Testis (tissue), 5 donors: ENCODE measurements around the gene GRIP1. TPM values are rescaled to one million over a fixed set of nuclear protein-coding genes. Genes with fewer than 3 reads are reported as not detected.

Experiments used
- DNase-seq: peaks from one replicate; pipeline ENCODE4 v3.0.0-alpha.2; 2019
- H3K27ac ChIP-seq, 2 donors: fragments of 200-600 bp; sonication (generic); one replicate each; pipeline ENCODE4 v1.5.1; 2019
- H3K27me3 ChIP-seq: fragments of 200-600 bp; sonication (generic); one replicate; pipeline ENCODE4 v1.5.1; 2019
- H3K36me3 ChIP-seq: fragments of 200-600 bp; sonication (generic); one replicate; pipeline ENCODE4 v1.5.1; 2017; ENCODE audit warnings: low read depth; ENCODE audit errors: missing control alignments
- H3K4me1 ChIP-seq: fragments of 200-600 bp; sonication (generic); one replicate; pipeline ENCODE4 v1.5.1; 2019
- H3K4me3 ChIP-seq, 2 donors: fragments of 200-600 bp; sonication (generic); one replicate each; pipeline ENCODE4 v1.5.1; 2017 to 2019
- H3K9me3 ChIP-seq: fragments of 200-600 bp; sonication (generic); one replicate; pipeline ENCODE4 v1.5.1; 2017
- POLR2A ChIP-seq: fragments of 450-650 bp; IDR thresholded peaks from one replicate; pipeline ENCODE4 v1.6.1; 2017; ENCODE audit warnings: antibody characterized with exemption, mild to moderate bottlenecking, moderate library complexity
- WGBS, 2 donors: methylation state at CpG; one replicate each; pipeline ENCODE4 v1.1.5; 2018; 5-methylcytosine and 5-hydroxymethylcytosine counted together
- intact Hi-C: fragments of 100-400 bp; cut with DNase I; formaldehyde crosslinking; loops from one replicate; pipeline ENCODE4 v1.15.1; 2023; ENCODE audit warnings: low total_unique reads
- long read RNA-seq, 2 donors: transcript quantifications; one replicate each; lab custom pipeline, GENCODE V29; 2026
- polyA plus RNA-seq: library from polyadenylated mRNA; stranded (reverse); fragments of 350-450 nt; fragmentation: Illumina TruSeq; extraction: RNeasy Lipid Tissue Mini Kit (QIAGEN cat#74804); gene quantifications from one replicate; pipeline ENCODE4 v1.2.3, GENCODE V29; 2014; ENCODE audit warnings: low read depth, low replicate concordance; ENCODE audit not compliant: insufficient read depth
- total RNA-seq, 2 donors: library from RNA; depleted of rRNA; stranded (reverse); fragments of >200 nt; gene quantifications; one replicate each; pipeline ENCODE4 v1.2.3, GENCODE V29; 2016
- TF ChIP-seq, protein P1 (sequence below), 3 experiments: fragments of 450-650 bp in 2 of 3; fragments of 200-600 bp in 1 of 3; sonication (generic) in 1 of 3; IDR thresholded peaks; one replicate each; pipeline ENCODE4 v1.5.1; 2016 to 2019; ENCODE audit warnings: antibody characterized with exemption in 3 of 3, mild to moderate bottlenecking in 2 of 3, moderate library complexity in 1 of 3

The GRIP1 gene
- 10 to 100 TPM; 12.0 to 12.9 TPM for total RNA-seq
- 14.0 TPM for polyA plus RNA-seq
- long read RNA-seq, donor 1, result 0 reads
- long read RNA-seq, donor 2, result 0 reads

DNA sequence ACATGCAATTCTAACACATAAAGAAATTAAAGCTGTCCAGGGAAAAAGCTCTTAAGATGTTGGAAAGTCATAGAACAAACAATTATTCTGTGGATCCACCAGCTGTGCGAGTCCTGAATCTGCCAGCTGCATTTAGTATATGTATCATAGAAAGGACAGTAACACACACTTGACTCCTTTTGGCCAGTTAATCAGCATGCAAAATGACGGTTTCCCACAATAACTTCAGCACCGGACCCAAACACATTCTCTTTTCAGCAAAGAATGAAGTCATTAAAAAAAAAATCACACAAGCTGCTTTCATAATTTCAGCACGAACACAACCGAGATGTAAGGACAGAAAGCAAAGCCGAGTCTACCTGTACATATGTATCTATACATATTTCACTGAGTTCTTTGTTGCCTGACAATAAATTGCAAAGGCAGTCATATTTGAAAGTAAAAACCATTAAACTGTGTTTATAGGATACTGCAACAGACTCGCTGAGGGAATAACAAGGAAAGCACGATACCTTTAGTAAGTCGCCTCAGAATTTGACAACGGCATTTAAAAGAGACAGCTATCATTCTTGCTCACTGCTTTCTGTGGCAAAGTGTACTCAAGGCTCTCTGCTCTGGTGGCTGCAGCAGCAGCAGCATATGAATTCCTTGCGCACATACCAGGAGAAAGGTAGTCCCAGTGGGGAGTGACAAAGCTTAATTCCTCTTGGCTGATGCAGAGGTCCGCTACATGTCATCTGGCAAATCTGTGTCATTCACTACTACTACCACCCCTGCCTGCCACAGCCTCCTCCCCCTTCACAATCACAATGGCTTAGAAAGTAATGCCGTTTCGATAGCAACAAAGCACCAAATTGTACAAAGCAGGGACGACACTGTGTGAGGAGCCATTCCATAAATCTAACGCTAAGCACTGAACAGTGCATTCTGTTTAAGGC is at the start of gene GRIP1:
GRIP1 (minus strand) TSS at position 739 of the 938 bp plus-strand sequence; CDS start at position 567, 172 bp downstream.
- Histone ChIP-seq H3K27ac (no peak within 1 kb of the TSS), H3K4me3 (no peak within 1 kb of the TSS), H3K9me3 (no peaks in the 10 kb centered on the region), H3K36me3 (no peaks in the 10 kb centered on the region), H3K4me1 (no peaks in the 10 kb centered on the region), H3K27me3 (no peaks in the 10 kb centered on the region)
- TF ChIP-seq, protein P1, sequence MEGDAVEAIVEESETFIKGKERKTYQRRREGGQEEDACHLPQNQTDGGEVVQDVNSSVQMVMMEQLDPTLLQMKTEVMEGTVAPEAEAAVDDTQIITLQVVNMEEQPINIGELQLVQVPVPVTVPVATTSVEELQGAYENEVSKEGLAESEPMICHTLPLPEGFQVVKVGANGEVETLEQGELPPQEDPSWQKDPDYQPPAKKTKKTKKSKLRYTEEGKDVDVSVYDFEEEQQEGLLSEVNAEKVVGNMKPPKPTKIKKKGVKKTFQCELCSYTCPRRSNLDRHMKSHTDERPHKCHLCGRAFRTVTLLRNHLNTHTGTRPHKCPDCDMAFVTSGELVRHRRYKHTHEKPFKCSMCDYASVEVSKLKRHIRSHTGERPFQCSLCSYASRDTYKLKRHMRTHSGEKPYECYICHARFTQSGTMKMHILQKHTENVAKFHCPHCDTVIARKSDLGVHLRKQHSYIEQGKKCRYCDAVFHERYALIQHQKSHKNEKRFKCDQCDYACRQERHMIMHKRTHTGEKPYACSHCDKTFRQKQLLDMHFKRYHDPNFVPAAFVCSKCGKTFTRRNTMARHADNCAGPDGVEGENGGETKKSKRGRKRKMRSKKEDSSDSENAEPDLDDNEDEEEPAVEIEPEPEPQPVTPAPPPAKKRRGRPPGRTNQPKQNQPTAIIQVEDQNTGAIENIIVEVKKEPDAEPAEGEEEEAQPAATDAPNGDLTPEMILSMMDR (IDR thresholded peaks at IDR 0.05), result no peak
- intact Hi-C loops, result no loop called here
- DNase-seq, result no peak
- 53 to 62% methylated on average over 16 of the region's 16 CpGs for WGBS, 2 donors

- no peak for DNase-seq
- Histone ChIP-seq H3K27me3 (no peaks in the 10 kb centered on the region), H3K9me3 (no peaks in the 10 kb centered on the region), H3K4me3 (no peak overlapping the region), H3K27ac (no peak overlapping the region), H3K36me3 (no peaks in the 10 kb centered on the region), H3K4me1 (no peaks in the 10 kb centered on the region)
- intact Hi-C loops, result no loop called here
- TF ChIP-seq POLR2A, result no peak
- TF ChIP-seq, protein P1 (IDR thresholded peaks at IDR 0.05), result no peak
- WGBS, 2 donors, result 71 to 84% methylated on average over 4 of the region's 4 CpGs
Observed at GRCh38 chr12:66726556-66726955, 47.7 kb upstream of the GRIP1 start.

- no peak for DNase-seq
- H3K36me3 ChIP-seq, result no peaks in the 10 kb centered on the region
- intact Hi-C loops, result no loop called here
- H3K4me3 ChIP-seq, result no peak overlapping the region
- no peaks in the 10 kb centered on the region for H3K4me1 ChIP-seq
- WGBS, 2 donors, result 88% methylated on average over 3 of the region's 3 CpGs
- H3K27ac ChIP-seq, result no peak overlapping the region
- H3K27me3 ChIP-seq, result no peaks in the 10 kb centered on the region
- TF ChIP-seq POLR2A, result no peak
- TF ChIP-seq, protein P1 (IDR thresholded peaks at IDR 0.05), result no peak
- no peaks in the 10 kb centered on the region for H3K9me3 ChIP-seq
Observed at GRCh38 chr12:66725031-66725430, 46.2 kb upstream of the GRIP1 start.

GRCh38 chr12:66724616-66725015 is 45.7 kb upstream of the GRIP1 start:
- H3K36me3 ChIP-seq, result no peaks in the 10 kb centered on the region
- no peaks in the 10 kb centered on the region for H3K9me3 ChIP-seq
- intact Hi-C loops, result no loop called here
- no peaks in the 10 kb centered on the region for H3K27me3 ChIP-seq
- H3K4me3 ChIP-seq, result no peak overlapping the region
- DNase-seq, result no peak
- WGBS, 2 donors, result 71 to 76% methylated on average over 4 of the region's 4 CpGs
- H3K4me1 ChIP-seq, result no peaks in the 10 kb centered on the region
- TF ChIP-seq, protein P1 (IDR thresholded peaks at IDR 0.05), result no peak
- no peak for TF ChIP-seq POLR2A
- no peak overlapping the region for H3K27ac ChIP-seq
